SJCRH30 (cell line): ENCODE data around the gene SMAD2. TPM values are rescaled to one million over a fixed set of nuclear protein-coding genes. Genes with fewer than 3 reads are reported as not detected.

Source experiments
- DNase-seq, 2 experiments: peaks; one replicate each; pipeline ENCODE4 v3.0.0-alpha.2; 2015 to 2020
- H3K27ac ChIP-seq: fragments of 250-450 bp; sonication (Bioruptor Pico); 2 replicates; pipeline ENCODE4 v1.5.1; 2020; ENCODE audit warnings: mild to moderate bottlenecking, moderate library complexity
- H3K27me3 ChIP-seq: fragments of 250-450 bp; sonication (Bioruptor Pico); 2 replicates; pipeline ENCODE4 v1.5.1; 2020; ENCODE audit warnings: mild to moderate bottlenecking, moderate library complexity
- H3K36me3 ChIP-seq: fragments of 250-450 bp; sonication (Bioruptor Pico); 2 replicates; pipeline ENCODE4 v1.5.1; 2020; ENCODE audit warnings: mild to moderate bottlenecking, moderate library complexity
- H3K4me1 ChIP-seq: fragments of 250-450 bp; sonication (Bioruptor Pico); 2 replicates; pipeline ENCODE4 v1.5.1; 2020; ENCODE audit warnings: mild to moderate bottlenecking, moderate library complexity
- H3K4me3 ChIP-seq: fragments of 250-450 bp; sonication (Bioruptor Pico); 2 replicates; pipeline ENCODE4 v1.5.1; 2020; ENCODE audit warnings: mild to moderate bottlenecking, moderate library complexity
- H3K9me3 ChIP-seq: fragments of 250-450 bp; sonication (Bioruptor Pico); replicated peaks from 2 replicates; pipeline ENCODE4 v1.5.1; 2020; ENCODE audit warnings: mild to moderate bottlenecking, moderate library complexity
- total RNA-seq: library from RNA; depleted of rRNA; stranded (reverse); fragments of >200 nt; shearing (Covaris generic); gene quantifications from 2 replicates; pipeline ENCODE4 v1.2.3, GENCODE V29; 2014

The SMAD2 gene
- total RNA-seq, 1 experiment from 2014 or later, result 67.4 TPM

- H3K27ac ChIP-seq, result no peak overlapping the region
- no peak for DNase-seq
- H3K36me3 ChIP-seq, result 0 out of 2 replicates have a peak, but pooled peaks cover 2% of the 10 kb centered on the region
- no peaks in the 10 kb centered on the region for H3K27me3 ChIP-seq
- H3K4me3 ChIP-seq, result no peak overlapping the region
- no peaks in the 10 kb centered on the region for H3K9me3 ChIP-seq
- H3K4me1 ChIP-seq, result peaks cover 4% of the 10 kb centered on the region; the same call in 1 of the 2 replicates
Observed at GRCh38 chr18:47895565-47896250, 34.8 kb downstream of the SMAD2 start.

GRCh38 chr18:47893939-47894699 is 36.3 kb downstream of the SMAD2 start:
- Histone ChIP-seq H3K36me3 (0 out of 2 replicates have a peak, but pooled peaks cover 2% of the 10 kb centered on the region), H3K27me3 (no peaks in the 10 kb centered on the region), H3K4me1 (peaks cover 4% of the 10 kb centered on the region; the same call in 1 of the 2 replicates), H3K9me3 (no peaks in the 10 kb centered on the region), H3K4me3 (no peak overlapping the region), H3K27ac (no peak overlapping the region)
- no peak for DNase-seq

DNA sequence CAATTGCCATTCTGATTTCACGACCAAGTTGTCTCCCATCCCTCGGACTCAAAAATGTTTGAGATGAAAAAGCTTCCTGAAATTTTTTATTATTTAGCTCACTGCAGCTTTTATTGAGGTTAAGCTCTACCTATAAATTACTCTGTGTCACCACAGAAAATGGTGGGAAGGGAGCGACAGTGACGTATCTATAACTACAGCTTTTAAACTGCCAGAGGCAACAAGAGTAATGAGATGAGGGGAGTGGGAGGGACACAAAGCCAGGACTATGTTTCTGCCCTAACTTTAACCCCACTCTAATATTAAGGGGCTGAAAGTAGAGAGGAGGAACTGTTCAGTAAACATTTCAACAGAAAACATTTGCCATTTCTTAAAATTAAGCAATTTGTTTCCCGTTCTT is 37.4 kb downstream of the SMAD2 start:
- H3K36me3 ChIP-seq, result 0 out of 2 replicates have a peak, but pooled peaks cover 2% of the 10 kb centered on the region
- no peak for DNase-seq
- H3K4me3 ChIP-seq, result no peak overlapping the region
- no peaks in the 10 kb centered on the region for H3K27me3 ChIP-seq
- H3K9me3 ChIP-seq, result no peaks in the 10 kb centered on the region
- H3K27ac ChIP-seq, result no peak overlapping the region
- H3K4me1 ChIP-seq, result no peaks in the 10 kb centered on the region

GRCh38 chr18:47888156-47888555 is 42.3 kb downstream of the SMAD2 start:
- DNase-seq, result no peak
- H3K27ac ChIP-seq, result no peak overlapping the region
- H3K36me3 ChIP-seq, result no peaks in the 10 kb centered on the region; the same call in 1 of the 2 replicates
- no peaks in the 10 kb centered on the region for H3K27me3 ChIP-seq
- no peaks in the 10 kb centered on the region for H3K9me3 ChIP-seq
- no peak overlapping the region for H3K4me3 ChIP-seq
- H3K4me1 ChIP-seq, result peaks cover 2% of the 10 kb centered on the region; the same call in 1 of the 2 replicates

GRCh38 chr18:47887227-47887626 is 43.2 kb downstream of the SMAD2 start:
- Histone ChIP-seq H3K27me3 (no peaks in the 10 kb centered on the region), H3K9me3 (no peaks in the 10 kb centered on the region), H3K4me1 (peaks cover 2% of the 10 kb centered on the region; the same call in 1 of the 2 replicates), H3K27ac (no peak overlapping the region), H3K36me3 (peaks cover 4% of the 10 kb centered on the region; the same call in 1 of the 2 replicates), H3K4me3 (no peak overlapping the region)
- DNase-seq, result no peak

DNA sequence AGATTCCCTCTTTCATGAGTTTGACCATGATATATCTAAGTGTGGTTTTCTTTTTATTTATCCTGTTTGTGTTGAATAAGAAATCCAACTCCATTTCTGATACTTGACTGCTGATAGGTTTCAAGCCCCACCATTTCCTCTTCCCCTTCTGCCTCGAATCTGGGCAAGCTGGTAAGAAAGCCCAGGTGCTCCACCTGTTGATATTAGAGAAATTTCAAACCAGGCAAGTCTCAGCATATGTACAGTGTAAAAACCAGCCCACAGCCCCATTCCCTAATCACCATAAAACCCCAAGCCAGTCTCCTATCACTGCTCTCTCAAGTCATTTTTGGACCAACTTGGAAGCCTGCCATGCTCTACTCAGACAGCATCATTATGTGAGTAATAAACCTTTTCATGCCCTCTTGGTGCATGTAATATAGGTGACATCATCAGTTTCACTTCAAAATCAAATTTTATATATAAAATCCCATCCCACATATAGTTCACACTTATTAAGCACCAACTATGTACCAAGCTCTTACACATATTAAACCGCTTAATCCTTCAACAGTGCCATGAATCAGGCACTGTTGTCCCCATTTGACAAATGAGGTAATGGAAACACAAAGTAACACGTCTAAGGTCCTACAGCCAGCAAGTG is 46.6 kb downstream of the SMAD2 start:
- DNase-seq, result peak; percentile 28 to 49
- no peak overlapping the region for H3K4me3 ChIP-seq
- peaks cover 4% of the 10 kb centered on the region; the same call in 1 of the 2 replicates for H3K36me3 ChIP-seq
- no peak overlapping the region for H3K27ac ChIP-seq
- no peaks in the 10 kb centered on the region for H3K27me3 ChIP-seq
- no peaks in the 10 kb centered on the region for H3K9me3 ChIP-seq
- H3K4me1 ChIP-seq, result peaks cover 2% of the 10 kb centered on the region; the same call in 1 of the 2 replicates

GRCh38 chr18:47882641-47883040 is 47.8 kb downstream of the SMAD2 start:
- H3K9me3 ChIP-seq, result no peaks in the 10 kb centered on the region
- H3K27ac ChIP-seq, result no peak overlapping the region
- H3K36me3 ChIP-seq, result peaks cover 4% of the 10 kb centered on the region; the same call in 1 of the 2 replicates
- DNase-seq, result no peak
- H3K4me3 ChIP-seq, result no peak overlapping the region
- no peaks in the 10 kb centered on the region for H3K27me3 ChIP-seq
- peaks cover 2% of the 10 kb centered on the region; the same call in 1 of the 2 replicates for H3K4me1 ChIP-seq

- Histone ChIP-seq H3K9me3 (no peaks in the 10 kb centered on the region), H3K27ac (no peak overlapping the region), H3K4me1 (peaks cover 2% of the 10 kb centered on the region; the same call in 1 of the 2 replicates), H3K27me3 (no peaks in the 10 kb centered on the region), H3K36me3 (peaks cover 4% of the 10 kb centered on the region; the same call in 1 of the 2 replicates), H3K4me3 (no peak overlapping the region)
- no peak for DNase-seq
Observed at GRCh38 chr18:47881752-47882455, 48.6 kb downstream of the SMAD2 start.

GRCh38 chr18:47881042-47881441 is 49.4 kb downstream of the SMAD2 start:
- Histone ChIP-seq H3K27me3 (no peaks in the 10 kb centered on the region), H3K4me3 (no peak overlapping the region), H3K36me3 (0 out of 2 replicates have a peak, but pooled peaks cover 4% of the 10 kb centered on the region), H3K4me1 (peaks cover 2% of the 10 kb centered on the region; the same call in 1 of the 2 replicates), H3K9me3 (no peaks in the 10 kb centered on the region), H3K27ac (no peak overlapping the region)
- DNase-seq, result no peak

DNA sequence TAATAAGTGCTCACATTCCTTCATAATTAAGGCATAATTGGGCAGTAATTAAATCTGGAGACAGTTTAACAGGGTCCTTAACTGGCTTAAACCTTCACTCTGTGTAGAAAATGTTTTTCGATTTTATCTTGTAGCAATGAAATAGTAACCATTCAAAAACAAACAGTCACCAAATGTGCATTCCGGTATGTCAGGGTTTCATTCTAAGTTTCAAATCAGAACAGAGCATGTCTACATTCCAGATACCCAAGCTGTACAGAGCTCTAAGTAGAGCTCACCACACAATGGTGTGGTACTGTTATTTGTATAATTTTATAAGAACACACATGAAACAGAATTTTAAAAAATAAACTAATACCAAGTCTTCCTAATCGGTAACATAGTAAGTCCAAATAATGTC is 52.6 kb downstream of the SMAD2 start:
- no peaks in the 10 kb centered on the region for H3K9me3 ChIP-seq
- no peak overlapping the region for H3K4me3 ChIP-seq
- H3K36me3 ChIP-seq, result 0 out of 2 replicates have a peak, but pooled peaks cover 2% of the 10 kb centered on the region
- H3K4me1 ChIP-seq, result no peaks in the 10 kb centered on the region
- no peaks in the 10 kb centered on the region for H3K27me3 ChIP-seq
- H3K27ac ChIP-seq, result no peak overlapping the region
- DNase-seq, result no peak

- H3K36me3 ChIP-seq, result no peaks in the 10 kb centered on the region
- H3K4me1 ChIP-seq, result no peaks in the 10 kb centered on the region
- no peak for DNase-seq
- no peak overlapping the region for H3K27ac ChIP-seq
- H3K9me3 ChIP-seq, result no peaks in the 10 kb centered on the region
- H3K27me3 ChIP-seq, result no peaks in the 10 kb centered on the region
- H3K4me3 ChIP-seq, result no peak overlapping the region
Observed at GRCh38 chr18:47876813-47877212, 53.6 kb downstream of the SMAD2 start.

GRCh38 chr18:47873625-47874024 is 56.8 kb downstream of the SMAD2 start:
- Histone ChIP-seq H3K9me3 (no peaks in the 10 kb centered on the region), H3K27me3 (no peaks in the 10 kb centered on the region), H3K27ac (no peak overlapping the region), H3K4me1 (no peaks in the 10 kb centered on the region), H3K36me3 (0 out of 2 replicates have a peak, but pooled peaks cover 2% of the 10 kb centered on the region), H3K4me3 (no peak overlapping the region)
- DNase-seq, result no peak

DNA sequence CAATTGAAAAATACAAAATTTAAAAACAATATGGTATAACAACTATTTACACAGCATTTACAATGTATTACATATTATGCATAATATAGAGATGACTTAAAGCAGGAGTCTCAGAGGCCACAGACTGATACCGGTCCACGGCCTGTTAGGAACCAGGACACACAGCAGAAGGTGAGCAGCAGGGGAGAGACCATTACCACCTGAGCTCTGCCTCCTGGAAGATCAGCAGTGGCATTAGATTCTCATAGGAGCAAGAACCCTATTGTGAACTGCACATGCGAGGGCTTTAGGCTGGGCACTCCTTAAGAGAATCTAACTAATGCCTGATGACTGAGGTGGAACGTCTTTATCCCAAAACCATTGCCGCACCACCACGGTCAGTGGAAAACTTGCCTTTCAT is 58.0 kb downstream of the SMAD2 start:
- no peak overlapping the region for H3K4me3 ChIP-seq
- DNase-seq, result no peak
- 0 out of 2 replicates have a peak, but pooled peaks cover 2% of the 10 kb centered on the region for H3K36me3 ChIP-seq
- H3K4me1 ChIP-seq, result no peaks in the 10 kb centered on the region
- no peaks in the 10 kb centered on the region for H3K27me3 ChIP-seq
- H3K9me3 ChIP-seq, result no peaks in the 10 kb centered on the region
- H3K27ac ChIP-seq, result no peak overlapping the region

DNA sequence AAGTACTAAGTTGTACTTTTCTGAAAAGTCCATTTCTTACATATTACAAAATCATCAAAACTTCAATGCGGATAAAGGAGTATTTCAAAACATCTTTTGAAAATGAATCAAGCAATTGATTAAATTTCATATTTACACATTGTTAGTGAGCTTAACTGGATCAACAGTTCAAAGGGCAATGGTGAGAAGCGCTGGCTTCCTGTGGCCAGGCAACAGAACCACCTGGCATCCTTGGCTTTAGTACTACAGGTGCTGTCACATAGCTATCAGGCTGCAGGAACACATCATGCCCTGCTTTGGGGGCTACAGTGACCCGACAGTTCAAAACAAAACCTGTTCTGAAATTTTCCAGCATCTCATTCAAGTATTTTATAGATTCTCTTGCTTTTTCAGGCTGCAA is 59.2 kb downstream of the SMAD2 start:
- H3K4me1 ChIP-seq, result no peaks in the 10 kb centered on the region
- no peaks in the 10 kb centered on the region for H3K9me3 ChIP-seq
- H3K27me3 ChIP-seq, result no peaks in the 10 kb centered on the region
- no peak overlapping the region for H3K27ac ChIP-seq
- no peak overlapping the region for H3K4me3 ChIP-seq
- H3K36me3 ChIP-seq, result 0 out of 2 replicates have a peak, but pooled peaks cover 2% of the 10 kb centered on the region
- no peak for DNase-seq
